HG03045 (cell line): Measurements from ENCODE around the gene HMGXB4.
A peak's percentile ranks its signal among the peaks of the same experiment; 100 is the strongest.

ENCODE experiments used
- ATAC-seq: cut with Tn5 transposase; IDR thresholded peaks from one replicate; pipeline ENCODE4 v1.9.1; 2021; ENCODE audit warnings: mild to moderate bottlenecking, moderate library complexity; ENCODE audit not compliant: unreplicated experiment

Gene HMGXB4

GRCh38 chr22:35253946-35254345, 3.3 kb upstream of the HMGXB4 start:
- no peak for ATAC-seq

- no peak for ATAC-seq
These were observed 332 bp upstream of the HMGXB4 start for GRCh38 chr22:35257002-35257320.

GRCh38 chr22:35258191-35258988, 1.1 kb downstream of the HMGXB4 start:
- ATAC-seq = peak; percentile 8

- ATAC-seq = no peak
These were observed 7.7 kb downstream of the HMGXB4 start for GRCh38 chr22:35264986-35265385.

- no peak for ATAC-seq
These were observed 9.0 kb downstream of the HMGXB4 start for GRCh38 chr22:35266277-35266676.

- no peak for ATAC-seq
These were observed 12.3 kb downstream of the HMGXB4 start for GRCh38 chr22:35269630-35270029.

GRCh38 chr22:35274154-35274871, 17.0 kb downstream of the HMGXB4 start:
- no peak for ATAC-seq

- ATAC-seq = no peak
These were observed 18.3 kb downstream of the HMGXB4 start for GRCh38 chr22:35275580-35275979.

- no peak for ATAC-seq
These were observed 18.7 kb downstream of the HMGXB4 start for GRCh38 chr22:35276019-35276418.

- ATAC-seq = no peak
These were observed 30.8 kb downstream of the HMGXB4 start for GRCh38 chr22:35288116-35288515.

- no peak for ATAC-seq
These were observed 35.5 kb downstream of the HMGXB4 start for GRCh38 chr22:35292786-35293185.

GRCh38 chr22:35296051-35296450, 38.8 kb downstream of the HMGXB4 start:
- ATAC-seq = no peak

- ATAC-seq = peak; percentile 19
These were observed 42.0 kb downstream of the HMGXB4 start for GRCh38 chr22:35299217-35299672.

GRCh38 chr22:35299673-35300499, 42.6 kb downstream of the HMGXB4 start, which contains the start of gene TOM1:
Gene TOM1, plus strand, starts transcription at chr22:35299894. Its CDS starts 35 bp downstream, at chr22:35299929.
- peak; percentile 95 for ATAC-seq

- no peak for ATAC-seq
These were observed 44.1 kb downstream of the HMGXB4 start for GRCh38 chr22:35301372-35301874.

GRCh38 chr22:35303029-35303624, 45.8 kb downstream of the HMGXB4 start:
- no peak for ATAC-seq

- ATAC-seq = no peak
These were observed 48.3 kb downstream of the HMGXB4 start for GRCh38 chr22:35305525-35306070.

GRCh38 chr22:35306350-35306967, 49.2 kb downstream of the HMGXB4 start:
- no peak for ATAC-seq

GRCh38 chr22:35307372-35307771, 50.1 kb downstream of the HMGXB4 start:
- no peak for ATAC-seq

GRCh38 chr22:35307892-35308291, 50.6 kb downstream of the HMGXB4 start:
- no peak for ATAC-seq
